SK-N-SH treated with all-trans-retinoic acid at 6 μM for 48 hours (cell line): ENCODE data around the gene IRS1.

Source experiments
- ATAC-seq: fragments of 200-7000 bp; cut with Tn5 transposase; 3 replicates; pipeline ENCODE4 v1.9.1; 2020; ENCODE audit warnings: mild to moderate bottlenecking, moderate library complexity
- ARNTL ChIP-seq: fragments of 450-650 bp; formaldehyde crosslinking; IDR thresholded peaks from 2 replicates; pipeline ENCODE4 v1.5.0; 2020; ENCODE audit warnings: low read depth, mild to moderate bottlenecking, moderate library complexity, borderline replicate concordance
- CSDC2 ChIP-seq: fragments of 250-450 bp; sonication (Bioruptor Pico); IDR thresholded peaks from 2 replicates; pipeline ENCODE4 v1.5.0; 2020; ENCODE audit warnings: mild to moderate bottlenecking, moderate library complexity
- GLIS3 ChIP-seq: fragments of 250-450 bp; sonication (Bioruptor Pico); IDR thresholded peaks from 2 replicates; pipeline ENCODE4 v1.5.0; 2020; ENCODE audit warnings: mild to moderate bottlenecking, moderate library complexity
- ISL1 ChIP-seq: fragments of 250-450 bp; sonication (Bioruptor Pico); IDR thresholded peaks from 2 replicates; pipeline ENCODE4 v2.1.2; 2022; ENCODE audit warnings: mild to moderate bottlenecking, moderate library complexity
- OSR1 ChIP-seq: fragments of 250-450 bp; sonication (Bioruptor Pico); IDR thresholded peaks from 2 replicates; pipeline ENCODE4 v1.8.0; 2022; ENCODE audit warnings: moderate library complexity, mild to moderate bottlenecking, inconsistent platforms
- PPARA ChIP-seq: fragments of 250-450 bp; sonication (Bioruptor Pico); IDR thresholded peaks from 2 replicates; pipeline ENCODE4 v1.5.0; 2020; ENCODE audit warnings: mild to moderate bottlenecking, borderline replicate concordance
- SNAI2 ChIP-seq: fragments of 250-450 bp; sonication (Bioruptor Pico); IDR thresholded peaks from 2 replicates; pipeline ENCODE4 v1.5.0; 2020; ENCODE audit warnings: mild to moderate bottlenecking, moderate library complexity
- TCF4 ChIP-seq: fragments of 250-450 bp; sonication (Bioruptor Pico); IDR thresholded peaks from 2 replicates; pipeline ENCODE4 v1.8.0; 2021; ENCODE audit warnings: mild to moderate bottlenecking, moderate library complexity, borderline replicate concordance
- TOX ChIP-seq: fragments of 250-450 bp; sonication (Bioruptor Pico); IDR thresholded peaks from 2 replicates; pipeline ENCODE4 v1.8.0; 2021; ENCODE audit warnings: mild to moderate bottlenecking, moderate library complexity, borderline replicate concordance
- ZFP3 ChIP-seq: fragments of 250-450 bp; sonication (Bioruptor Pico); IDR thresholded peaks from 2 replicates; pipeline ENCODE4 v1.5.0; 2020; ENCODE audit warnings: mild to moderate bottlenecking, moderate library complexity
- ZFP30 ChIP-seq: fragments of 450-650 bp; formaldehyde crosslinking; IDR thresholded peaks from 2 replicates; pipeline ENCODE4 v1.5.0; 2022; ENCODE audit warnings: mild to moderate bottlenecking, moderate library complexity
- ZNF565 ChIP-seq: fragments of 450-650 bp; formaldehyde crosslinking; conservative IDR thresholded peaks from 2 replicates; pipeline ENCODE4 v1.5.0; 2020; ENCODE audit warnings: low read depth, mild to moderate bottlenecking, moderate library complexity
- ZNF70 ChIP-seq: fragments of 450-650 bp; formaldehyde crosslinking; IDR thresholded peaks from 2 replicates; pipeline ENCODE4 v1.5.0; 2020; ENCODE audit warnings: mild to moderate bottlenecking, moderate library complexity
- ZNF8 ChIP-seq: fragments of 450-650 bp; formaldehyde crosslinking; IDR thresholded peaks from 2 replicates; pipeline ENCODE4 v1.5.0; 2020; ENCODE audit warnings: mild to moderate bottlenecking, moderate library complexity
- TF ChIP-seq, protein P1 (sequence below): fragments of 250-450 bp; sonication (Bioruptor Pico); IDR thresholded peaks from 2 replicates; pipeline ENCODE4 v1.5.0; 2020; ENCODE audit warnings: mild to moderate bottlenecking, moderate library complexity
- TF ChIP-seq, protein P2 (sequence below): fragments of 250-450 bp; sonication (Bioruptor Pico); IDR thresholded peaks from 2 replicates; pipeline ENCODE4 v1.8.0; 2021; ENCODE audit warnings: low read depth, mild to moderate bottlenecking, moderate library complexity, borderline replicate concordance
- TF ChIP-seq, protein P3 (sequence below): fragments of 250-450 bp; sonication (Bioruptor Pico); IDR thresholded peaks from 2 replicates; pipeline ENCODE4 v1.5.1; 2021; ENCODE audit warnings: mild to moderate bottlenecking, moderate library complexity
- TF ChIP-seq, protein P4 (sequence below): fragments of 250-450 bp; sonication (Bioruptor Pico); IDR thresholded peaks from 2 replicates; pipeline ENCODE4 v1.8.0; 2020; ENCODE audit warnings: mild to moderate bottlenecking, moderate library complexity, borderline replicate concordance
- TF ChIP-seq, protein P5 (sequence below): fragments of 250-450 bp; sonication (Bioruptor Pico); IDR thresholded peaks from 2 replicates; pipeline ENCODE4 v1.5.1; 2020; ENCODE audit warnings: low read depth, mild to moderate bottlenecking, moderate library complexity

IRS1 gene

DNA sequence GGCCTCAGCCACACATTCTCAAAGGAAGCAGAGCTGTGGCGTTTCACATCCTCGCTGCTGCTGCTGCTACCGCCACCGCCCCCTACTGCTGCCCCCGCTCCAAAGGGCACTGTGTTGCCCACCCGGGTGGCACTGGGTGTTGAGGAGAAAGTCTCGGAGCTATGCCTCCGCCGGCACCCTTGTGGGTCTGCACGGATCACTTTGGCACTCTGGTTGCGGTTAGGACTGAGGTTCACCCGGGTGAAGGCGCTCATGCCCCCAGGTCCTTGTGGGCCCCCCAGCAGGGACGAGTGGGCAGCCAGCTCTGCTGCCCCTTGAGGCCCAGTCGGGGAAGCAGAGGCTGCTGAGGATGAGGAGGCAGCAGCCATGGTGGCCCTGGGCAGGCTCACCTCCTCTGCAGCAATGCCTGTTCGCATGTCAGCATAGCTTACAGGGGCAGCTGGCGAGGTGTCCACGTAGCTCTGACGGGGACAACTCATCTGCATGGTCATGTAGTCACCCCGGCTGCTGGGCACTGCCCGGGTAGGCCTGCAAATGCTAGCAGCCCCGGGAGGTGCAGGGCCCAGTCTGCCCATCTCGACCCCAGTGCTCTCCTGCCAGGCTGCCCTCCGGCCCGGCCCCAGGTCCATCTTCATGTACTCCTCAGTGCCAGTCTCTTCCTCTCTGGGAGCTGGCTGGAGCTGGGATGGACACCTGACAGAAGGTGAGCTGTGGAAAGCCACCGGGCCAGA is 4.2 kb downstream of the IRS1 start:
- no peak for ATAC-seq
- no peak for TF ChIP-seq ZNF8 (CRISPR knock-in tag)
- TF ChIP-seq CSDC2 (CRISPR knock-in tag), result no peak
- TF ChIP-seq, protein P1, sequence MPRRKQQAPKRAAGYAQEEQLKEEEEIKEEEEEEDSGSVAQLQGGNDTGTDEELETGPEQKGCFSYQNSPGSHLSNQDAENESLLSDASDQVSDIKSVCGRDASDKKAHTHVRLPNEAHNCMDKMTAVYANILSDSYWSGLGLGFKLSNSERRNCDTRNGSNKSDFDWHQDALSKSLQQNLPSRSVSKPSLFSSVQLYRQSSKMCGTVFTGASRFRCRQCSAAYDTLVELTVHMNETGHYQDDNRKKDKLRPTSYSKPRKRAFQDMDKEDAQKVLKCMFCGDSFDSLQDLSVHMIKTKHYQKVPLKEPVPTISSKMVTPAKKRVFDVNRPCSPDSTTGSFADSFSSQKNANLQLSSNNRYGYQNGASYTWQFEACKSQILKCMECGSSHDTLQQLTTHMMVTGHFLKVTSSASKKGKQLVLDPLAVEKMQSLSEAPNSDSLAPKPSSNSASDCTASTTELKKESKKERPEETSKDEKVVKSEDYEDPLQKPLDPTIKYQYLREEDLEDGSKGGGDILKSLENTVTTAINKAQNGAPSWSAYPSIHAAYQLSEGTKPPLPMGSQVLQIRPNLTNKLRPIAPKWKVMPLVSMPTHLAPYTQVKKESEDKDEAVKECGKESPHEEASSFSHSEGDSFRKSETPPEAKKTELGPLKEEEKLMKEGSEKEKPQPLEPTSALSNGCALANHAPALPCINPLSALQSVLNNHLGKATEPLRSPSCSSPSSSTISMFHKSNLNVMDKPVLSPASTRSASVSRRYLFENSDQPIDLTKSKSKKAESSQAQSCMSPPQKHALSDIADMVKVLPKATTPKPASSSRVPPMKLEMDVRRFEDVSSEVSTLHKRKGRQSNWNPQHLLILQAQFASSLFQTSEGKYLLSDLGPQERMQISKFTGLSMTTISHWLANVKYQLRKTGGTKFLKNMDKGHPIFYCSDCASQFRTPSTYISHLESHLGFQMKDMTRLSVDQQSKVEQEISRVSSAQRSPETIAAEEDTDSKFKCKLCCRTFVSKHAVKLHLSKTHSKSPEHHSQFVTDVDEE (CRISPR knock-in tag), result no peak
- no peak for TF ChIP-seq GLIS3 (CRISPR knock-in tag)
- no peak for TF ChIP-seq TCF4
- TF ChIP-seq ZNF70 (CRISPR knock-in tag), result no peak
- TF ChIP-seq, protein P2, sequence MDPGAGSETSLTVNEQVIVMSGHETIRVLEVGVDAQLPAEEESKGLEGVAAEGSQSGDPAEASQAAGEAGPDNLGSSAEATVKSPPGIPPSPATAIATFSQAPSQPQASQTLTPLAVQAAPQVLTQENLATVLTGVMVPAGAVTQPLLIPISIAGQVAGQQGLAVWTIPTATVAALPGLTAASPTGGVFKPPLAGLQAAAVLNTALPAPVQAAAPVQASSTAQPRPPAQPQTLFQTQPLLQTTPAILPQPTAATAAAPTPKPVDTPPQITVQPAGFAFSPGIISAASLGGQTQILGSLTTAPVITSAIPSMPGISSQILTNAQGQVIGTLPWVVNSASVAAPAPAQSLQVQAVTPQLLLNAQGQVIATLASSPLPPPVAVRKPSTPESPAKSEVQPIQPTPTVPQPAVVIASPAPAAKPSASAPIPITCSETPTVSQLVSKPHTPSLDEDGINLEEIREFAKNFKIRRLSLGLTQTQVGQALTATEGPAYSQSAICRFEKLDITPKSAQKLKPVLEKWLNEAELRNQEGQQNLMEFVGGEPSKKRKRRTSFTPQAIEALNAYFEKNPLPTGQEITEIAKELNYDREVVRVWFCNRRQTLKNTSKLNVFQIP (CRISPR knock-in tag), result no peak

DNA sequence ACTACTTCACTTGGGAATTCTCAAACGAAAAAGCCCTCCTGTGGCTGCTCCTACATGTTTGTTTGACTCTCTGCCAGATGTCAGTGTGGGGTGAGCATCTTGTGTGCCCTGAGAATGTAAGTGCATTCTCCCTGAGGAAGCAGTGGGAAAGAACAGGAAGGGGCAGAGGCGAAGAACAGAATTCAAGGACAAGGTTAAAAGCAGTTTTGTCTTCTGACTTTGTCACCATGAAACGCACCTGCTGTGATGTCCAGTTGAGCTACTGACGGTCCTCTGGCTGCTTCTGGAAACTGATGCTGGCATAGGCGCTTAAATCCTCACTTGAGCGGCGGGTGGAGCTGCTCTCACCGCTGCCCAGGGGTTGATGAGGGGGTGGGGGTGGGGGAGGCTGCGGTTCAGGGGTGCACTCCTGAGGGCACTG is 4.9 kb downstream of the IRS1 start:
- no peak for TF ChIP-seq ZFP3
- TF ChIP-seq SNAI2 (CRISPR knock-in tag), result no peak
- no peak for ATAC-seq

DNA sequence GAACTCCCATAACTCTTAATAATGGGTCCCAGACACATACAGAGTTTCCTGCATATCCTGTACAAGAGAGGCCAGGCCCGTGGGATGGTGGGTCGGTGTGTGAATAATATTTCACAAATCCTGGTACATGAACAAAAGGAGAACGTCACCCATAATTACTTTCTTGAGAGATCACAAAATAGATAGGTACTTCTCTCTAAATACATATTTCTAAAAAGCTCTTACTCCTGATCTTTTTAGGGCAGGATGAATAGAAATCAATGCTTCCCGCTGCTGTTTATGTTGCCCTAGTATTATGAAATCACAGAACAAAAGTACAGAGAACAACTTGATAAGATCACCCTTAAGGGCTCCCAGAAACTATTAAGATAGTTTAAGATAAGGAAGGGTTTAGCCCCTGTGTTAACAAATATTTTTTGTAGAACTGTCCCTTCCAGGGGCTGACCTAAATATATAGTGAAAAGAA is 5.4 kb downstream of the IRS1 start:
- no peak for TF ChIP-seq TCF4
- TF ChIP-seq OSR1 (CRISPR knock-in tag), result no peak
- TF ChIP-seq ZFP30, result no peak
- TF ChIP-seq, protein P3, sequence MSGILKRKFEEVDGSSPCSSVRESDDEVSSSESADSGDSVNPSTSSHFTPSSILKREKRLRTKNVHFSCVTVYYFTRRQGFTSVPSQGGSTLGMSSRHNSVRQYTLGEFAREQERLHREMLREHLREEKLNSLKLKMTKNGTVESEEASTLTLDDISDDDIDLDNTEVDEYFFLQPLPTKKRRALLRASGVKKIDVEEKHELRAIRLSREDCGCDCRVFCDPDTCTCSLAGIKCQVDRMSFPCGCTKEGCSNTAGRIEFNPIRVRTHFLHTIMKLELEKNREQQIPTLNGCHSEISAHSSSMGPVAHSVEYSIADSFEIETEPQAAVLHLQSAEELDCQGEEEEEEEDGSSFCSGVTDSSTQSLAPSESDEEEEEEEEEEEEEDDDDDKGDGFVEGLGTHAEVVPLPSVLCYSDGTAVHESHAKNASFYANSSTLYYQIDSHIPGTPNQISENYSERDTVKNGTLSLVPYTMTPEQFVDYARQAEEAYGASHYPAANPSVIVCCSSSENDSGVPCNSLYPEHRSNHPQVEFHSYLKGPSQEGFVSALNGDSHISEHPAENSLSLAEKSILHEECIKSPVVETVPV, result no peak
- TF ChIP-seq ISL1, result no peak
- TF ChIP-seq ZNF565 (CRISPR knock-in tag), result no peak
- TF ChIP-seq, protein P2 (CRISPR knock-in tag), result no peak
- TF ChIP-seq ARNTL (CRISPR knock-in tag), result no peak
- TF ChIP-seq, protein P1 (CRISPR knock-in tag), result no peak
- TF ChIP-seq, protein P4, sequence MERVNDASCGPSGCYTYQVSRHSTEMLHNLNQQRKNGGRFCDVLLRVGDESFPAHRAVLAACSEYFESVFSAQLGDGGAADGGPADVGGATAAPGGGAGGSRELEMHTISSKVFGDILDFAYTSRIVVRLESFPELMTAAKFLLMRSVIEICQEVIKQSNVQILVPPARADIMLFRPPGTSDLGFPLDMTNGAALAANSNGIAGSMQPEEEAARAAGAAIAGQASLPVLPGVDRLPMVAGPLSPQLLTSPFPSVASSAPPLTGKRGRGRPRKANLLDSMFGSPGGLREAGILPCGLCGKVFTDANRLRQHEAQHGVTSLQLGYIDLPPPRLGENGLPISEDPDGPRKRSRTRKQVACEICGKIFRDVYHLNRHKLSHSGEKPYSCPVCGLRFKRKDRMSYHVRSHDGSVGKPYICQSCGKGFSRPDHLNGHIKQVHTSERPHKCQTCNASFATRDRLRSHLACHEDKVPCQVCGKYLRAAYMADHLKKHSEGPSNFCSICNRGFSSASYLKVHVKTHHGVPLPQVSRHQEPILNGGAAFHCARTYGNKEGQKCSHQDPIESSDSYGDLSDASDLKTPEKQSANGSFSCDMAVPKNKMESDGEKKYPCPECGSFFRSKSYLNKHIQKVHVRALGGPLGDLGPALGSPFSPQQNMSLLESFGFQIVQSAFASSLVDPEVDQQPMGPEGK (CRISPR knock-in tag), result no peak
- TF ChIP-seq ZNF70 (CRISPR knock-in tag), result no peak
- TF ChIP-seq TOX (CRISPR knock-in tag), result no peak
- TF ChIP-seq PPARA (CRISPR knock-in tag), result no peak
- TF ChIP-seq, protein P5, sequence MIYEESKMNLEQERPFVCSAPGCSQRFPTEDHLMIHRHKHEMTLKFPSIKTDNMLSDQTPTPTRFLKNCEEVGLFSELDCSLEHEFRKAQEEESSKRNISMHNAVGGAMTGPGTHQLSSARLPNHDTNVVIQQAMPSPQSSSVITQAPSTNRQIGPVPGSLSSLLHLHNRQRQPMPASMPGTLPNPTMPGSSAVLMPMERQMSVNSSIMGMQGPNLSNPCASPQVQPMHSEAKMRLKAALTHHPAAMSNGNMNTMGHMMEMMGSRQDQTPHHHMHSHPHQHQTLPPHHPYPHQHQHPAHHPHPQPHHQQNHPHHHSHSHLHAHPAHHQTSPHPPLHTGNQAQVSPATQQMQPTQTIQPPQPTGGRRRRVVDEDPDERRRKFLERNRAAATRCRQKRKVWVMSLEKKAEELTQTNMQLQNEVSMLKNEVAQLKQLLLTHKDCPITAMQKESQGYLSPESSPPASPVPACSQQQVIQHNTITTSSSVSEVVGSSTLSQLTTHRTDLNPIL (CRISPR knock-in tag), result no peak
- no peak for TF ChIP-seq CSDC2 (CRISPR knock-in tag)
- ATAC-seq, result no peak
